Right lobe of liver (tissue), 4 donors: ENCODE measurements around the gene DPY19L1.
"Not testable (repeated sequence)": the region's sequence is repeated elsewhere in the genome, so short reads cannot be mapped to it uniquely, and the experiment has no call there.

Experiments
- POLR2A ChIP-seq: fragments of 450-650 bp; IDR thresholded peaks from one replicate; pipeline ENCODE4 v1.6.1; 2017; ENCODE audit warnings: antibody characterized with exemption, mild to moderate bottlenecking
- TF ChIP-seq, protein P1 (sequence below), 4 donors: fragments of 200-600 bp in 3 of 4; fragments of 450-650 bp in 1 of 4; IDR thresholded peaks; one replicate each; pipeline versions ENCODE4 v1.5.1 to v1.8.0; 2016 to 2022; ENCODE audit warnings: antibody characterized with exemption in 4 of 4, mild to moderate bottlenecking in 2 of 4
- donor health status: DM: no; HTN: no; CAD: no.
- donor health status: DM: no; HTN: no; CAD: no.
- donor health status: DM: no; HTN: yes; CAD: no.

GRCh38 chr7:34919038-34919437 lies 118.2 kb downstream of the DPY19L1 start:
- TF ChIP-seq, protein P1, sequence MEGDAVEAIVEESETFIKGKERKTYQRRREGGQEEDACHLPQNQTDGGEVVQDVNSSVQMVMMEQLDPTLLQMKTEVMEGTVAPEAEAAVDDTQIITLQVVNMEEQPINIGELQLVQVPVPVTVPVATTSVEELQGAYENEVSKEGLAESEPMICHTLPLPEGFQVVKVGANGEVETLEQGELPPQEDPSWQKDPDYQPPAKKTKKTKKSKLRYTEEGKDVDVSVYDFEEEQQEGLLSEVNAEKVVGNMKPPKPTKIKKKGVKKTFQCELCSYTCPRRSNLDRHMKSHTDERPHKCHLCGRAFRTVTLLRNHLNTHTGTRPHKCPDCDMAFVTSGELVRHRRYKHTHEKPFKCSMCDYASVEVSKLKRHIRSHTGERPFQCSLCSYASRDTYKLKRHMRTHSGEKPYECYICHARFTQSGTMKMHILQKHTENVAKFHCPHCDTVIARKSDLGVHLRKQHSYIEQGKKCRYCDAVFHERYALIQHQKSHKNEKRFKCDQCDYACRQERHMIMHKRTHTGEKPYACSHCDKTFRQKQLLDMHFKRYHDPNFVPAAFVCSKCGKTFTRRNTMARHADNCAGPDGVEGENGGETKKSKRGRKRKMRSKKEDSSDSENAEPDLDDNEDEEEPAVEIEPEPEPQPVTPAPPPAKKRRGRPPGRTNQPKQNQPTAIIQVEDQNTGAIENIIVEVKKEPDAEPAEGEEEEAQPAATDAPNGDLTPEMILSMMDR (IDR thresholded peaks at IDR 0.05): not testable (repeated sequence)
- TF ChIP-seq POLR2A: not testable (repeated sequence)
